HG03196 (cell line): Measurements from ENCODE around the gene PRDX2.
A peak's percentile ranks its signal among the peaks of the same experiment; 100 is the strongest.

Source experiments
- ATAC-seq: cut with Tn5 transposase; IDR thresholded peaks from one replicate; pipeline ENCODE4 v1.9.1; 2021; ENCODE audit not compliant: unreplicated experiment

PRDX2 gene

DNA sequence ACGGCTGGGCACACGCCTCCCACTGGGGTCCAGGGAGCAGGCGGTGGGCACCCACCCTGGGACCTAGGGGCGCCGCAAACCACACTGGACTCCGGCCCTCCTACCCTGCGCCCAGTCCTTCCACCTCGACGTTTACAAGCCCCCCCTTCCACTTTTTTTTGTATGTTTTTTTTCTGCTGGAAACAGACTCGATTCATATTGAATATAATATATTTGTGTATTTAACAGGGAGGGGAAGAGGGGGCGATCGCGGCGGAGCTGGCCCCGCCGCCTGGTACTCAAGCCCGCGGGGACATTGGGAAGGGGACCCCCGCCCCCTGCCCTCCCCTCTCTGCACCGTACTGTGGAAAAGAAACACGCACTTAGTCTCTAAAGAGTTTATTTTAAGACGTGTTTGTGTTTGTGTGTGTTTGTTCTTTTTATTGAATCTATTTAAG is 8.7 kb downstream of the PRDX2 start:
- no peak for ATAC-seq

DNA sequence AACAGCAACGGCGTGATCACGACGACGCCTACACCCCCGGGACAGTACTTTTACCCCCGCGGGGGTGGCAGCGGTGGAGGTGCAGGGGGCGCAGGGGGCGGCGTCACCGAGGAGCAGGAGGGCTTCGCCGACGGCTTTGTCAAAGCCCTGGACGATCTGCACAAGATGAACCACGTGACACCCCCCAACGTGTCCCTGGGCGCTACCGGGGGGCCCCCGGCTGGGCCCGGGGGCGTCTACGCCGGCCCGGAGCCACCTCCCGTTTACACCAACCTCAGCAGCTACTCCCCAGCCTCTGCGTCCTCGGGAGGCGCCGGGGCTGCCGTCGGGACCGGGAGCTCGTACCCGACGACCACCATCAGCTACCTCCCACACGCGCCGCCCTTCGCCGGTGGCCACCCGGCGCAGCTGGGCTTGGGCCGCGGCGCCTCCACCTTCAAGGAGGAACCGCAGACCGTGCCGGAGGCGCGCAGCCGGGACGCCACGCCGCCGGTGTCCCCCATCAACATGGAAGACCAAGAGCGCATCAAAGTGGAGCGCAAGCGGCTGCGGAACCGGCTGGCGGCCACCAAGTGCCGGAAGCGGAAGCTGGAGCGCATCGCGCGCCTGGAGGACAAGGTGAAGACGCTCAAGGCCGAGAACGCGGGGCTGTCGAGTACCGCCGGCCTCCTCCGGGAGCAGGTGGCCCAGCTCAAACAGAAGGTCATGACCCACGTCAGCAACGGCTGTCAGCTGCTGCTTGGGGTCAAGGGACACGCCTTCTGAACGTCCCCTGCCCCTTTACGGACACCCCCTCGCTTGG is 9.3 kb downstream of the PRDX2 start:
- no peak for ATAC-seq

DNA sequence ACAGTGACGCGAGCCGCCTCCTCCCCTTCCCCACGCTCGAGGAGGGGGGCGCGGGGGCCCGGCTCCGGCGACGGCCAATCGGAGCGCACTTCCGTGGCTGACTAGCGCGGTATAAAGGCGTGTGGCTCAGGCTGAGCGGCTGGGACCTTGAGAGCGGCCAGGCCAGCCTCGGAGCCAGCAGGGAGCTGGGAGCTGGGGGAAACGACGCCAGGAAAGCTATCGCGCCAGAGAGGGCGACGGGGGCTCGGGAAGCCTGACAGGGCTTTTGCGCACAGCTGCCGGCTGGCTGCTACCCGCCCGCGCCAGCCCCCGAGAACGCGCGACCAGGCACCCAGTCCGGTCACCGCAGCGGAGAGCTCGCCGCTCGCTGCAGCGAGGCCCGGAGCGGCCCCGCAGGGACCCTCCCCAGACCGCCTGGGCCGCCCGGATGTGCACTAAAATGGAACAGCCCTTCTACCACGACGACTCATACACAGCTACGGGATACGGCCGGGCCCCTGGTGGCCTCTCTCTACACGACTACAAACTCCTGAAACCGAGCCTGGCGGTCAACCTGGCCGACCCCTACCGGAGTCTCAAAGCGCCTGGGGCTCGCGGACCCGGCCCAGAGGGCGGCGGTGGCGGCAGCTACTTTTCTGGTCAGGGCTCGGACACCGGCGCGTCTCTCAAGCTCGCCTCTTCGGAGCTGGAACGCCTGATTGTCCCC is 10.1 kb downstream of the PRDX2 start, which contains the start of gene JUNB:
JUNB (plus strand) TSS at position 142 of the 706 bp plus-strand sequence; CDS start at position 428, 286 bp downstream.
- peak; percentile 25 for ATAC-seq

DNA sequence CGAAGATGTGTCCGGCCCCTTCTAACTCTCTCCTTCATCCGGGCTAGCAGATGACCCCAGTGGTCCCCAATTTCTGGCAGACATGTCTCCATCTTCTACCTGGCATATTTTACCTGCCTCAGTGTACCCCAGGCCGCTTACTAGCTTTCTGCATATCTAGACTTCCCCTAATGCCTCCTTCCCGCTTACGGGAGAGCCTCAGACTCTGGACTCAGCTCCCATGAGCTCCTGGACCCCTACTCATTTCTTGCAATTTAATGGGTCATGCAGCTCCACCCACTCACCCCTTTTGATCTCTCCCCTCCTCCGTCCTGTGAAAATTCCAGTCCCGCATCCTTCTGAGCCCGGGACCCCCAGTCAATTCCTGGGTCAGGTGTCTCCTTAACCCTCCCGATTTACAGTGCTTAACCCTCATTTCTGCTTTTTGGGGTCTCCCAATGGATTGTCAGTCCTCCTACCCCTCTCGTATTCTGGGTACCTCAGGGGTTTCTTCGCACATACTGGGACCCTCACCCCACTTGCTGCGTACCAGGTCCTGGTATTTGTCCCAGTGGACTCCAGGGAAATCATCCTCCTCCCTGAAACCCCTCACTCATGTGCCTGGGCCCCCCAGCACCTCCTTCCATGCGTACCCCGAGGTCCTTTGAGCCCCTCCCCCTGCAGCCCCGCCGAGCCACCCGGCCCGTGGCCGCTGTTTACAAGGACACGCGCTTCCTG is 10.8 kb downstream of the PRDX2 start:
- ATAC-seq, result no peak

DNA sequence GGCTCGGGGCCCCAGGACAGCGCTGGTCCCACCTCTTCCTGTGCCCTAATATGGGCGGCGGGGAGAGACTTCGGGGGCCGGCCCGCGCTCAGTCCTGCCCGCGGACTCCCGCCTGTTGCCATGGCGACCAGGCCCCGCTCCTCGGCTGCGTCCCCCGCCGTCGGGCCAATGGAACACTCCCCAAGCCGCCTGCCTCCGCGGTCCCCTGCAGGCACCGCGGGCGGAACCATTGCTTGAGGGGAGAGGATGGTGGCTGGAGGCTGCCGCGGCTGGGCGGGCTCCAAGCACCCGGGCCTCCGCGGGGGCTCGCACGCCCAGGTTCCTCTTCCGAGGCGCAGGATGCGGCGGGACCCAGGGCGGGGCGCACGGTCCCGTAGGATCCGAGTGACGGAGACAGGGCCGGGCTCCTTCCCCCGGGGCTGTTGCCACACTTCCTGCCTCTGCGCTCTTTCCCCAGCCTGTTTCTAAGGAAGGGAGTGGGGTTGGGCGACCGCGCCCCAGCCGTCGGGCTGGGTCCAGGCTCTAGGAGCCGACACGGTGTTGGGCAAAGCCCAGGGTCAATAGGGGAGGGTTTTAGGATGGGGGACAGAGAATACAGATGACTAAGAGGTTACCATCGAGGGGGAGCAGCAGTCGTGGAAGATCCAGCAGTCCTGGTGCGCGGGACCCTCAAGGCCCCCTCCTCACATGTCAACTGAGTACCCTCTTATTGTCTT is 11.5 kb downstream of the PRDX2 start:
- peak; percentile 32 for ATAC-seq

DNA sequence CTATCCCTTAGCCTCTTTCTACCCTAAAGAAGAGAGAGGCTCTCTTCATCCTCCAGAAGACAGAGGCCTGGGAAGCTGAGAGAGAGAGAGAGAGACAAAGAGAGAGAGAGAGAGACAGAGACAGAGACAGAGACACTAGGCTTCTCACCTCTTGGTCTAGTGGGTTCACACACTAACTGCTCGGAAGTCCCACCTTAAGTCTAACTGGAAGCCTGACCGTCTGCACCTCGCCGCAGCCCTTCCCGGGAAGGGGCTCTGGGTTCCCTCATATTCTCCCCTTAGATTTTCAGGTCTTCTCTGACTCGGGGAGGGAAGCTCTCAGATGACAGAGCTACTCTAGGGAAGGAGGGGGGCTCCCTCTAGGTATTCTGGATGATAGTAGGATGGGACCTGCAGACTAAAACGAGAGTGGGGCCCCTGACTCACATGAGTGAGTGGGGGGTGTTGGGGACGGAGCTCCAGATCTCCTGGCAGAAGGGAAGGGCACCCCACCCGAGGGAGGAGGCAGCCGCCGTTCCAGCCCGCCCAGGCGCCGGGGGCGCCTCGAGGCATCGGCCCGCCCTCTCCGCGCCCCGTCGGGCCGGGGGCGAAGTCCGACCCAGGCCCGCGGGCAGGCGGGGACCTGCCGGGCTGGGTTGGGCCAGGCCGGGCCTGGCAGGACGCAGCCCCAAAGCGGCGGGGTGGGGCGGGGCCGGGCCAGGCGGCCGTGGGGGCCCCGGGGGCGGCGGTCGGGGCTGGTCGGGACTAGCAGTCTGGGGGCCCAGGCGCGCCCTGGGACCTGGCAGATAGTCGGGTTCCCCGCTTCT is 12.3 kb downstream of the PRDX2 start:
- no peak for ATAC-seq

DNA sequence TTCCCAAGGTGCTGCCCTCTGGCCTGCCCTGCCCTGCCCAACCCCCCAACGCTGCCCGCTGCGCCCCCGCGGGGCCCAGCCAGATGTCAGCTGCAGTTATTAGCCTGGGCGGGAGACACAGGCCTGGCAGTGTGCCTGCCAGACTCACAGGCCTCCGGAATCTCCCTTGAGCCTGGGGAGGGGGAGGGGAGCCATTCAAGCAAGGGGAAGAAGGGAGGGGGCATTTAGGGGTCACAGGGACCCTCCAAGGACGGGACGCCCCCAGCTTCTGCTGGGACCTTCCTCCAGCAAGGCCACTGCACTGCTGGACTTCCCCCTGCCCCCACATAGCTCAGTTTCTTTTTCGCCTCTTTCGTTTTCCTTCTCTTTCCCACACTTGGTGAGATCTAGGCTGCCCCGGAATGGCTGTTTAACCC is 12.9 kb downstream of the PRDX2 start:
- no peak for ATAC-seq

DNA sequence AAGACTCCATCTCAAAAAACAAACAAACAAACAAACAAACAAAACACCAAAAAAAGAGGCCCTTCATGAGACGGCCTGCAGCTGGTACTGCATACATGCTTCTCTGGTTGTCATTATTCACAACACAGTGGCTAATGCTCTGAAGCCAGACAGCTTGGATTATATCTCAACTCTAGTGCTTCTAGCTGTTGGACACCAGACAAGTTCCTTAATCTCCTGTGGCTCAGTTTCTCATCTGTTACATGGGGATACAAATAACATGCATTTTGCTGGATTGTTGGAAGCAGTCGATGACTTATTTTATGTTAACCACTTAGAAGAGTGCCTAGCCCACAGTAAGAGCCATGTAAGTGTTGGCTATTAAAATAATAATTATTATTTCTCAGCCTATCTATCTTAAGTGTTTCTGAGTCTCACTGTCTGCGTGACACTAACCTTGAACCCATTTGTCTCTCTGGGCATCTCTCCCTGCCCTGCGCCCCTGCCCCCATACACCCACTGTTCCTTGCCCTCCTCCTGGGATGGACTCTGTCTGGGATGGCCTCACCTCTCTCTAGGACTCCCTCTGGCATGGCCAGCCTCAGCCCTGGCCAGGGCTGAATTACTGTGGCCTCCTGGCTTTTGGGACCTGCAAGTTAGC is 13.4 kb downstream of the PRDX2 start:
- no peak for ATAC-seq

DNA sequence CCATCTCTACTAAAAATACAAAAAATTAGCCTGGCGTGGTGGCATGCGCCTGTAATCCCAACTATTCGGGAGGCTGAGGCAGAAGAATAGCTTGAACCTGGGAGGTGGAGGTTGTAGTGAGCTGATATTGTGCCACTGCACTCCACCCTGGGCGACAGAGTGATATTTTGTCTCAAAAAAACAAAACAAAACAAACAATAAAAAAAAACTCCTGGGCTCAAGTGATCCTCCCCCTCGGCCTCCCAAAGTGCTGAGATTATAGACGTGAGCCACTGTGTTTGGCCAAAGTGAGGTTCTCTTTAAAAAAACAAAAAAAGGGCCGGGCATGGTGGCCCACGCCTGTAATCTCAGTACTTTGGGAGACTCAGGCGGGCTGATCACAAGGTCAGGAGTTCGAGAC is 14.1 kb downstream of the PRDX2 start:
- ATAC-seq, result no peak

DNA sequence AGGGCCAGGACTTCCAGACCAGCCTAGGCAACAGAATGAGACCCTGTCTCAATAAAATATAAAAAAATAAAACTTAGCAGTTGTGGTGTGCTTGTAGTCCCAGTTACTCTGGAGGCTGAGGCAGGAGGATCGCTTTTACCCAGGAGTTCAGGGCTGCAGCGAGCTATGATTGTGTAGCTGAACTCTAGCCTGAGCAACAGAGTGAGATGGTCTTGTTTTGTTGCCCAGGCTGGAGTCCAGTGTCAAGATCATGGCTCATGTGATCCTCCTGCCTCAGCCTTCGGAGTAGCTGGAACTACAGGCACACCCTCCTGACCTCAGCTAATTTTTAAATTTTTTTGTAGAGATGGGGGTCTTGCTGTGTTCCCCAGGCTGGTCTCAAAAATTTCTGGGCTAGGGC is 14.6 kb downstream of the PRDX2 start:
- no peak for ATAC-seq

DNA sequence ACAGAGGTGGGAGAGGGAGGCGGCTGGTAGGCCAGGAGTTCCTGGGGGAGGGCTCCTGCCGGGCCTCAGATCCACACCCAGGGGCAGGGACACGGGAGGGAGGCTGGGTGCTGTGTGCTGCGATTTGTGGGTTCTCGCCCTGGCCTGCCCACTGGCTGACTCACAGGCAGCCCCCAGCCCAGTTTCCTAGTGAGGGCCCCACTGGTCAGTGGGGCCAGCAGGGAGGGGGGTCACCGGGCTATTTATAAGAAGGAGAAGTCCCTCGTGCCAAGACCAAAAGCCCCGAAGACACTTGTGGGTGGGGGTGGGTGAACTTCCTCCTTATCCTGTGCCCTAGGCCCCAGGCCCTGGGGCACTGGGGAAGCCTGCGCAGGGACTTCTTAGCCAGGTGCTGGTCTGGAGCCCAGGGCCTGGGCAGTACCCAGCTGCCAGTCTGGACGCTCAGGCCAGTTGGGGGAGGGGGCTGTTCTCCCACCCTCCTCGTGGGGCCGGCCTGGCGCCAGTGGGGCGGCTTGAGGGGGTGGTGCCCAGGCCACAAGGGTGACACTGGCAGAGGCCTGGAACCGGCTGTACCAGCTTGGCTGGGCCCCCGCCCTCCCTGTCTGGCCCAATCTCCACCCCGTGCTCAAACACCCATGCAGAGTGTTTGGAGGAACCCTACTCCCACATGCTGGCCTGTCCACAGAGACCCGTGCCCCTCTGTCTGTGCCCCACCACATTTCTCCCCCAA is 15.3 kb downstream of the PRDX2 start:
- ATAC-seq, result no peak

DNA sequence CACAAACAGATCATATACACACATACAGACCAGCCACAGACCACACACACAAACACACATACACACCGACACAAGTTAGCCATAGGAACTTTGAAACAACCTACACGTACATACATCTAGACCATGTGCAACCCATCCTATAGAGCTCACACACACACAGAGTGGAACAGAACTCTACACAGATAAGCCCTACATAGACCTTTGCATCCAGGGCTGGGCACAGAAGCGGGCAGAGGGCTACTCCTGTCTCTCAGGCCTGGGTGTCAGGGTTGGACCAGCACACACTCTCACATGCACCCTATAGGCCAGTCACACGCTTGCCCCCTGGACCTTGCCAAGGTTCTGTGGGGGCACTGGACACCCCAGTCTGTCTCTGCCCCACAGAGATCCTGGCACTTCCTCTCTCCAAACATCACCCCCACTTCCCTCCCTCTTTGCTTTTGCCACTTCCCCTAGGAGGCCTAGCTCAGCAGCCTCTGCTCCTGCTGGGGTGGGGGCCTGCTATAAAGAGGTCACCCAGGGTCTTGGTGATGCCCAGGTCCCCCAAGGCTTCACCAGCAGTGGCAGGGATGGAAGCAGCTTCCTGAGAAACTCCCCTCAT is 16.1 kb downstream of the PRDX2 start:
- no peak for ATAC-seq

DNA sequence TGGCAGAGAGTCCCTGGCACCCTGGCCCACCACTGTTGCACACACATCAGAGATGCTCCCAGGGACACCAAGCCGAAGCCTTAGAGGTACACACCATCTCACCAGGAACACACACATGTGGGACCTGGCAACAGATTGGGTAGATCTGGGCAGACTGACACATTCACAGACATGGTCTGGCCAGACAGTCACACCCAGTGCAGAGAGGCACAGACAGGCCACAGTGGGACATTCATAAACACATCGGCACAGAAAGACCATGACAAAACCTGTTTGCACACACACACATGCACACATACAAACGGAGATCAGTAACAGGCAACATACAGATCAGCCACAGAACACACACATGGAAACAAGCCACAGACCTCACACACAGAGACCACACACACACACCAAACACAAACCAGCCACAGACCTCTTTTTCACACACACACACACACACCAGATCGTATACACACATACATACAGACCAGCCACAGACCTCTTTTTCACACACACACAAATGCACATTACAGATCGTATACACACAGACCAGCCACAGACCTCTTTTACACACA is 16.6 kb downstream of the PRDX2 start:
- no peak for ATAC-seq

DNA sequence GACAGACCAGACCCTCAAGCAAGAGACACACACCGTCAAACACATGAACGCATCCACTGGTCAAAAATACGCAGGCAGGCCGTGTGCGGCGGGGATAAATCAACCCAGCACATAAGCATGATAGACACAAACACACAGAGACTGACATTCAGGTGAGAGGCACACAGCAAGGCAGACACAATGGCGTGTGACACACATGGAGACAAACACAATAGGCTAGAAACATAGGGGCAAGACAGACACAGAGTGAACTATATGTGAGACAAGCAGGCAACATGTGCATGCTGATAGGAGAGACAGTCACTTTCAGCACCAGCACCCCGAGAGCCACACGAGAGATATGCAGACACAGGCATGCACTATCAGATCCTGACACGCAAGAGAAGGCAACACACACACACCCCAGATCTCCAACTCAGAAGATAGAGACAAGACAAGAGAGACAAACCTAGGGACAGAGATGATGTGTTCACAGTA is 17.2 kb downstream of the PRDX2 start:
- ATAC-seq, result no peak

DNA sequence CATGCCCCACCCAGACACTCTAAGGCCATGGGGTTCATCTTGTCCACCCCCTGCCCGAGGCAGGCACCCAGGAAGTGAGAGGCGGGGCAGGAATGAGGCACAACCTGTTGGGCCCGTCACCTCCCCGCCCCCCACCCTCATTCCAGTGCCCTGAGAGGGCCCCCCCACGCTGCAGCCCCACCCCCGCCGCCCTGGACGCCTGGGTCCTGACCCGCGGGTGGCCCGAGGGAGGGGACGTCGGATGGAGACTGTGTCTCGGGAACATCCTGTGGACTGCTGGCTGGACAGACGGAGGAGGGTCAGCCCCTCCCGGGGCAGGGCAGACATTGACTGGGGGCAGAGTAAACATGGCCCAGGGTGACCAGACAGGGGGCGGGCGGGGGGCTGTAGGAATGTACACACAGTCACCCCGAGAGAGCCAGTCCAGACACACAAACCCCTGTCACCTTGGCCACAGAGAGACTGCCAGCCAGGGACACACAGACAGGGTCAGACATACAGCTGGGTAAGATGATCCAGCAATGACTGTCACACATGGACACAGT is 17.7 kb downstream of the PRDX2 start:
- ATAC-seq, result no peak

DNA sequence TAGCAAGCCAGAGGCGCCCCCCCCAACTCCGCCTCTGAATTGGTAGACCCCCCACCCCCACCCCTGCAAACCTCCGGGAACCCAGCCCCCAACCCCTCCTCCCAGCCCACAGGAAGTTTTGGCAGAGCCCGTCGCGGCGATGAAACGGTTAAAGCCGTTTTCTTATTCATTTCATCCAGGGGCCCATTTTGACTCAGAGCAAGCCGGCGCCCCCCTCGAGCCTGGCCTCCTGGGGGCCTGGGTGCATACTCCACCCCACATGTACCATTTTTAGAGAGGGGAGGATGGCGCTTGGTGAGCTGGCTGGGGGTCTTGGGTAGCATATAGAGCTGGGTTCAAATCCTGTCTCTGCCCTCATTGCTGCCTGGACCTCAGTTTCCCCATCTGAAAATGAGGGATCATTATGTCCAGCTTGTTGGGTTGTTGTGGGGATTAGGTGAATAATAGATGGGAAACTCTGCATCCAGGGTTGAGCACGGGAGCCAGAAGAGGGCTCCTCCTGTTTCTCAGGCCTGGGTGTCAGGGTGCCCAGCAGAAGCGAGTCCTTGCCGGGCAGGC is 18.2 kb downstream of the PRDX2 start:
- no peak for ATAC-seq

DNA sequence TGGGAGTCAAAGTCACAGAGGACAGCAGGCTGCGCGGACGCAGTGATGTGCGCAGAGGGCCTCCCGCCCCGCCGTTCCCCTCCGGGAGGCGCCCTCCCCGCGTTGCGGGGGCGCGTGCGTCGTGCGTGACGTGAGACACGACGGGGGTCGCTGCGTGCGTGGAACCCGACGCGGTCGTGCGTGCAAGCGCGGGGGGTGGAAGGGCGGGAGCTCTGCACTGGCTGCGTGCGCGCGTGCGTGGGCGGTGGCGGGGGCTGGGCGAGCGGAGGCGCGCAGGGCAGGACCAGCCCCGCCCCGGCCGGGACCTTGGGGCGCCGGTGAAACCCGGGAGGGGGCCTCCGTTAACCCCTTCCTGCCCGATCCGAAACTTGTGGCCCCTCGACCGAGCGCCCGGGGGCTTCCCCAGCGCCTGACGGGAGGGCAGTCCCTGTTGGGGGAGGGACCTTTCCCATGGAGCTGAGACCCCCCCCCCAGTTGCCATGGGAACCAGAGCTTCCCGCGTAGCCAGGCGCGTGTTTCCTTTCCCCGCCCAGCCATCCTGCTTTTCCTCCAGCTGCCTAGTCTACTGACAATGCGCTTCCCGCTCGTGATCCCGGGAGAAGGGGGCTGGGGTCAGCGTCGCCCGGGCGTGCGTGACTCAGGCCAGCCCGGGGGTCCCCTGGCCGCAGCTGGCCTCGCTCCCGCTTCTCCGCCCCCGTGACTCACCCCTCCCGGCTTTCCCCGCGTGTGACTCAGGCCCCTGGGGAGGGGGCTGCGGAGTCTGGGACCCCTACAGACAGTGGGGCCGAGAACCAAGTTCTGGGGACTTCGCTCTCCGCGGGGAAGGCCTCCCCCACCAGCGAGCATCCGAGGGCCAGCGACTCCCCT is 18.9 kb downstream of the PRDX2 start:
- peak; percentile 28 for ATAC-seq
